ENCODE measurements around the gene CFD.
"Not testable (repeated sequence)": the region's sequence is repeated elsewhere in the genome, so short reads cannot be mapped to it uniquely, and the experiment has no call there.

Gene CFD

DNA sequence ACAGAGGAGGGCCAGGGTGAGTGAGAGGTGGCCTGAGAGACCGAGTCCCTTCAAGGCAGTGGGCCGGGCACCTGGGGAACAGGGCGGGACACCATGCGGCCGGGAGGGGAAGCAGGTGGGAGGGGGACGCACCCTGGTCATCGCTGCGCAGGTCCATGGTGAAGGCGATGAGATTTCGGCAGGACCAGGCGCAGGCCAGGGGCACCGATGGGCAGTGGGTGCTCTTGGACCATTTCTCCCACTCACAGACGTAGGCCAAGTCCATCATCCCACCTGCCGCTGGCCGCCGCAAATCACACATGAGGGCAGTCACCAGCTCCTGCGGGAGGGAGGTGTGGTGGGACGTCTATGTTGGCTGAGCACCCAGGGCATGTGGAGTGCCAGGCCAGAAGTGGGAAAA is 31.4 kb downstream of the CFD start:
- DNase-seq, result no peak

DNA sequence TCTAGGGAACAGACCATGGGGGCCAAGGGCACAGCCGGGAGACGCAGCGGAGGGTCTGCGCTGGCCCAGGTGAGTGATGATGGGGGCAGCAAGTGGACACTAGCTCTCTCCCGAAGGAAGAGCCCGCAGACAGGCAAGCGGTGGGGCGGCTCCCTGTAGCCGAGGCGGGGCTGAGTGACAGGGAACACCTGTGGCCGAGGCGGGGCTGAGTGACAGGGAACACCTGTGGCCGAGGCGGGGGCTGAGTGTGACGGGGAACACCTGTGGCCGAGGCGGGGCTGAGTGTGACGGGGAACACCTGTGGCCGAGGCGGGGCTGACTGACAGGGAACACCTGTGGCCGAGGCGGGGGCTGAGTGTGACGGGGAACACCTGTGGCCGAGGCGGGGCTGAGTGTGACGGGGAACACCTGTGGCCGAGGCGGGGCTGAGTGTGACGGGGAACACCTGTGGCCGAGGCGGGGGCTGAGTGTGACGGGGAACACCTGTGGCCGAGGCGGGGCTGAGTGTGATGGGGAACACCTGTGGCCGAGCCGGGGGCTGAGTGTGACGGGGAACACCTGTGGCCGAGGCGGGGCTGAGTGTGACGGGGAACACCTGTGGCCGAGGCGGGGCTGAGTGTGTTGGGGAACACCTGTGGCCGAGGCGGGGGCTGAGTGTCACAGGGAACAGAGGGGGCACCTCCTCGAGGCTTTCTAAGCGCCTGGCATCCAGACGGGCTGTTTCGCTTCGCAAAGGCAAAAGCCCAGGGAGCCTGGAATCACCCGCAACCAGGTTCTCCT is 32.1 kb downstream of the CFD start:
- DNase-seq, result not testable (repeated sequence)

DNA sequence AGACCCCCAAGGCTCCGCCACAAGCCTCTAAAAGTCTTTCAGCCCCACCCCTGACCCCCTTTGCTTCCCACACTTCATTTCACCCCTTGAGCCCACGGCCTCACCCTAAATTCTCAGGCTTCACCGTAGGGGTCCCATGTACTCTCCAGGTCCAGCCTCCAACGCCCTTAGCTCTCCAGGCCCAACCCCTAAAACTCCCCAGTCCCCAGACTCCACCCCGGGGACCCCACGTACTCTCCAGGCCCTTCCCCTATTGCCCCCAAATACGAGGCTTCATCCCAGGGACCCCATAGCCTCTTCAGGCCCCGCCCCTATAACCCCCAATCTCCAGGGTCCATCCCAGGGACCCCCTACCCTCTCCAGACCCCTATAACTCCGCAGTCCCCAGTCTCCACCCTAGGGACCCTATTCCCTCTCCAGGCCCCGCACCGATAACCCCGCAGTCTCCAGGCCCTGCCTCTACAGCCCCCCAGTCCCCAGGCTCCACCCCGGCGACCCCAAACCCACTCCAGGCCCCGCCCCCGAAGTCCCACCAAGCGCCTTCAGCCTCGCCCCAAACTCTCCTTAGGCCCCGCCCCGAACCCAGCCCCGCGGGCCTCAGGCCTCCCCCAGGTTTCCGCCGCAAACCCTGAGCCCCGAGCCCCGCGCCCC is 32.9 kb downstream of the CFD start:
- DNase-seq, result no peak

DNA sequence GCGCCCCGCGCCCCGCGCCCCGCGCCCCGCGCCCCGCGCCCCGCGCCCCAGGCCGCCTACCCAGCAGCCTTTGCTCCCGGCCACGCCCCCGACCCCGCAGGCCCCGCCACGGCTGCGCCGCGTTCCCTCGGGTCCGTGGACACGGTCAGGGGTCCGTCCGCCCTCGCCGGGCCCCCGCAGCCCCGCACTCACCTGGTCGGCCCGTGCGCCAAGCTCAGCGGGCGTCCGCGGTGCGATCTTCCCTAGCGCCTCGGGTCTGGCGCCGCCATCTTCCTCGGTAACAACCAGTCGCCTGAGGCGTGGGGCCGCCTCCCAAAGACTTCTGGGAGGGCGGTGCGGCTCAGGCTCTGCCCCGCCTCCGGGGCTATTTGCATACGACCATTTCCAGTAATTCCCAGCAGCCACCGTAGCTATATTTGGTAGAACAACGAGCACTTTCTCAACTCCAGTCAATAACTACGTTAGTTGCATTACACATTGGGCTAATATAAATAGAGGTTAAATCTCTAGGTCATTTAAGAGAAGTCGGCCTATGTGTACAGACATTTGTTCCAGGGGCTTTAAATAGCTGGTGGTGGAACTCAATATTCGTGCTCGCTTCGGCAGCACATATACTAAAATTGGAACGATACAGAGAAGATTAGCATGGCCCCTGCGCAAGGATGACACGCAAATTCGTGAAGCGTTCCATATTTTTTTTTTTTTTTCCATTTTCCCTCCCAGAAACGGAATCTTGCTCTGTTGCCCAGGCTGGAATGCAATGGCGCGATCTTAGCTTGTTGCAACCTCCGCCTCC is 33.6 kb downstream of the CFD start, which contains the start of the genes MED16 and RNU6-9:
Gene MED16, minus strand, starts transcription at position 294 of the 796 bp plus-strand sequence. CDS start 2,056 bp downstream, outside the sequence.
Gene RNU6-9, plus strand, starts transcription at position 591 of the 796 bp plus-strand sequence.
- peak; percentile 69 for DNase-seq

DNA sequence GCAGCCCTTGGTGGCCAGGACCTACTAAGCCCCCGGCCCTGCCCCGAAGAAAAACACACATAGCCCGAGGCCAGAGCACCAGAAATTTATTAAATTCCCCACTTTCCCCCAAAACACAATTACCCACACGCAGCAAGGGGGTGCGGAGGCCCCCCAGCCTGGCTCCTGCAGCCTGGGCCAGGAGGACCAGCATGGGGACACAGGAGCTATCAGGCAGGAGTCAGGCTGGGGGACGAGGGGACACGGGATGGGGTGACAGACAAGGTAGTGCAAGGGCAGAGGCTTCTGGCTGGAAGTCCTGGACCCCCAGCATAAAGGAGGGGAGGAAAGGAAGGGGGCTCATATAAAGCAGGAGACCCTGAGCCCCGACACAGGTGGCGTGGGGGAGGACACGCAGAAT is 37.0 kb downstream of the CFD start:
- DNase-seq, result no peak

DNA sequence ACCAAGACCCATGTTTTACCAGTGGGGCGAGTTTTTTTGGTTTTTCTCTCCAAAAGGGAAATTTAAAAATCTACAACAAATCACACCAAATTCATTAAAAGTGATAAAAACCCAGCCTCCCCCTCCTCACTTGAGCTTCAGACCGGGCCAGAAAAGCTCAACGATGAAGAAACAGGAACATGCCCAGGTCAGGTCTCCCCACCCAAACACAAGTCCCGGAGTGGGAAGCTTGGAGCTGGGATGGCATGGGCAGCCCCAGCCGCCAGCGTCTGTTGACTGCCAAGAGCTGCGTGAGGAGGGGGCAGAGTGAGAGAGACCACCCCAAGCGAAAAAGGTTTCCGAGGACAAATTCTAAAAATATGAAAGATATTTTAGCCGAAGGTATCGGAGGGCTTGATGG is 37.5 kb downstream of the CFD start:
- no peak for DNase-seq

DNA sequence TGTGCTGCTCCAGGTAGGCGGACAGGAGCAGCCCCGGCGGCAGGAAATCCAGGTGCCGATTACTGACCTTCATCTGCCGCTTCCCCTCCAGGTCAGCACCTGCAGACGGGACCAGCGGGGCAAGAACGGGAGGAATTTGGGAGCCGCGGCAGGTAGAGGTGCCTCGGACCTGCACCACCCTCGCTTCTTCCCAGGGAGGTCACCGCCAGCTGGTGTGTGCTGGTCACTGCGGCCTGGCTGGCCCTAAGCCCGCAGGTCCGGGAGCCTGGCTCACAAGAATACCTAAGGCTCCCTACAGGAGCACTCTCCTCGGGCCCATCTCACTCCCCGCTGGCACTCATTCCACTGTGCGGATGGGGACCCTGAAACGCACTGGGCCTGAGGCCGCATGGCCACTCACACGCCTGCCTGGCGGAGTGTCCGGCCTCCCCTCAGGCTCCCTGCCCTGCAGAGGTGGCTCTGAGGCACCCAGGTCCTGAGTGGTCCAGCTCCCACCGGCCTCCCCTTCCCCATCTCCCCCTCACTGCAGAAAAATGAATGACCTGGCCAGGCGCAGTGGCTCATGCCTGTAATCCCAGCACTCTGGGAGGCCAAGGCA is 38.1 kb downstream of the CFD start:
- no peak for DNase-seq

DNA sequence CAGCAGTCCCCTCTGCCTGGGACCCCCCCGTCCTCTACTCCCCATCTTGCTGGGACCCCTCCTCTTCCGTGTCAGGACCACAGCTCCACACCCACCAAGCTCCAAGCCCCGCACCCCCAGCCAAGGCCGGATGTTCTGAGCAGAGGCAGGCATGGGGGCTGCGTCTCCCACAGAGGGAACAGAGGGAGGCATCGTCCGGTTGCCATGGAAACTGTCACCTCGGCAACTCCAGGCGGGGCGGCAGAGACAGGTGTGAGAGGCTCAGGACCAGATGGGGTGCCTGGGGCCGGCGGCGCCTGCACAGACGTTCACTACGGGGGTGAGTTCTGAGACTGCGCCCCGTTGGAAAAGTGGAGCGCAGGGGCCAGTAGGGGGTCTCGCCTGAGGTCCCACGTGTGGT is 39.2 kb downstream of the CFD start:
- no peak for DNase-seq

DNA sequence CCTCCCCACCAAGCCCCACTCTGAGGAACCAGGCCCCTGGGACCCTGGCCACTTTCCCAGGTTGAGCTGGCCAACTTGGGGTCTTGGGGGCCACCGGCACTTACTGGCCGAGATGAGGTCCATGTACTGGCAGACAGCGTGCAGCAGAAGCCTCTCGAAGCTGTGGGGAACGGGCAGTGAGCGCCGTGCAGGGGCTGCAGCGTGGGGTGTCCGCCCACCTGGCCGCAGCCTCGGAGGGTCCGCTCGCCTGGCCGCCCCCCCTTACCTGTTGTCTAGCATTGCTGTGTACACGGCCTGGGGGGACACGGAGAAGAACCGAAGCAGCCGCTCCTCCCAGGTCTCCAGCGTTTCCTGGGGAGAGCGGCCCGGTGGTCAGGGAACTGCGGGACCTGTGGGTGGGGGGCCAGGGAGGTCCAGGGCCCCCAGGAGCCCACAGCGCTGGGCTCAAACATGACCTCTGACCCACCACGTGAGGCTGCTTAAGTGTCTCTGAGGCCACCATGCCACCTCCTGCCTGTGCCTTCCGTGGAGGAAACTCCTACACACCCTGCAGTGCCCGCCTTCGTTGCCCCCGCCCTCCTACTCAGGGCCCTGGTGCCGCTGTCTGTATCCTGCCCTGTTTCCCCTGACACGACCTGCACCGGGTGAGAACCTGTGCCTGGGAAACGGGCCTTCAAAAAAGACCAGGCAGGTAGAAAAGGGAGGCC is 40.0 kb downstream of the CFD start:
- no peak for DNase-seq

DNA sequence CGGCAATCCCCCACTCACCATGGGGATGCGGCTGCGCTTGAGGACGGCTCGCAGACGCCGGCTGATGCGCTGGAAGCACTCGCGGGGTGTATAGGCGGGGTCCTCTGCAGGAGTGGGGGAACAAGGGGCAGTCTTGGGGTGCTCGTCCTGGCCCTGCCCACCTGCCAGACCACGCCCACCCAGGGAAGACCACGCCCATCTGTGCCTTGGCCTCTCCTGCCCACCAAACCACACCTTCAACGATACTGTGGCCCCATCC is 40.5 kb downstream of the CFD start:
- no peak for DNase-seq

DNA sequence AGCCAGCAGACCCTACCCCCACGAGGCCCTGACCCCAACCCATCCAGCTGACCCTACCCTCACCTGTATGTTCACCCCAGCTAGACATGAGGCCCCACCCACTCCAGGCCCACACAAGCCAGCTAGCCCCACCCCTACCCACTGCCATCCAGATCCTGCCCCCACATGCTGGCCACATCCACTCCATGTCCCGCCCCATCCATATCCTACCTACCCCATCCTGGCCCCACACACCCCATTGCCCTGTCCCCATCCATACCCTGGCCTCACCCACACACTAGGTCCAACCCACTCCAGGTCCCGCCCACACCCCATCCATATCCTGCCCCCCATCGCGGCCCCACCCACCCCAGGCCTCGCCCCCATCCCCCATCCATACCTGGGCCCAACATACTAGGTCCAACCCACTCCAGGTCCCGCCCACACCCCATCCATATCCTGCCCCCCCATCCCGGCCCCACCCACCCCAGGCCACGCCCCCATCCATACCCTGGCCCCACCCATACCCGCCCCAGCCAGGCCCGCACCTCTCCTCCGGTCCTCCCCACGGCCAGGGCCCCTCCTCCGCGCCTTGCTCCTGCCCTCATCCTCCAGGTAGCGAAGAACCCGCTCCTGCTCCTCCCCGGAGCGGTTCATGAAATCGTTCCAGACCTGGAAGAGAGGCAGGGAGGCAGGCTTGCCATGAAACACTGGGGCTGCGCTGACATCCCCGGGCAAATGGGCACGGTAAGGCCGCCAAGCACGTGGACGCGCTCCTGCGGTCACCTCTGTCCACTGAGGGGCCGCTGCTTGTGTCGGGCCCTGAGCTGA is 41.0 kb downstream of the CFD start:
- DNase-seq, result no peak

DNA sequence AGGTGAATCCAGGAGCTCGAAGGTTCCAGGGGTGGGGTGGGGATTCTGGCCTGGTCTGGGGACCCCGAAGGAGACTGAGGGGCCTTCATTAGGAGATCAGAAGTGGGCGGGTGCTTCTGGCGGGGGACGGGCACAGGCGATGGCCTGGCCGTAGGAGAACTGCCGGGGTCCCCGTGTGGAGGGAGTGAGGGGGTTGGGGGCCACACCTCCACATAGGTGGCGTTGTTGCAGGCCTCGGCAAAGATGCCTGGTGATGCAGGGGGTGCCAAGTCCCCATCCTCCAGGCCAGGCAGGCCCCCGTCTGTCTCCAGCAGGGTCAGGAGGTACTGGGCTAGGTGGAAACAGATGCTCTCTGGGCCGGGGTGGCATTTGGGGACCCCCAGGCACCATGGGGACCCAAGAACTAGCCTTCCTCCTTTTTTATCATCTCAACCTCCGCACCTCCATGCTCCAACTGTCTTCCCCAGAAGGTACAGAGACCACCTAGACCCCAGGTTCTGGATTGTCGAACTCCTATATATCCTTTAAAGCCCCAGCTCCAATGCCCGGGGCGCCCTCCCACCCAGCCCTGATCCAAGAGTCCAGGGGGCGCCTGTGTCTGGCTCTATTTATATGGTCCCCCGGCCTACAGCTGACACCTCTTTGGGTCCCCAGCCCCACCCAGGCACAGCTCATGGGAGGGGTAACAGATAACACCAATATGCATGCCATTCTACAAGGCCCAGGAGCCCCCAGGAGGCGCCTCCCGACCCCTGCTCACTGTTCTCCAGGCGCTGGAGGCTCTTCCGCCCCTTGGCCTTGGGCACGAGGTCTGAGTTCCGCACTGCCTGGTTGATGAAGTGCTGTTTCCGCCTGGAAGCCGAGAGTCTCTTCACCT is 42.0 kb downstream of the CFD start:
- no peak for DNase-seq

DNA sequence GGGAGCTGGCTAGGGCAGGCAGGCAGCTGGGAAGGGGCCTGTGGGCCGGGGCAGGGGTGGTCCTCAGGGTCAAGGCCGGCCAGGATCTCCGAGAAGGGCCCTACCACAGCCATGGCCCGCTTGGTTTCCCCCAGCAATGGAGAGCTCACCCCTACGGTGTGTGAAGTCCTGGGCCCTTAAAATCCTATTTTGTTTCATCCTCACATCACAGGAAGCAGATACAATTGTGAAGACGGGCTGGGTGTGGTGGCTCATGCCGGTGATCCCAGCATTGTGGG is 42.6 kb downstream of the CFD start:
- DNase-seq, result no peak

DNA sequence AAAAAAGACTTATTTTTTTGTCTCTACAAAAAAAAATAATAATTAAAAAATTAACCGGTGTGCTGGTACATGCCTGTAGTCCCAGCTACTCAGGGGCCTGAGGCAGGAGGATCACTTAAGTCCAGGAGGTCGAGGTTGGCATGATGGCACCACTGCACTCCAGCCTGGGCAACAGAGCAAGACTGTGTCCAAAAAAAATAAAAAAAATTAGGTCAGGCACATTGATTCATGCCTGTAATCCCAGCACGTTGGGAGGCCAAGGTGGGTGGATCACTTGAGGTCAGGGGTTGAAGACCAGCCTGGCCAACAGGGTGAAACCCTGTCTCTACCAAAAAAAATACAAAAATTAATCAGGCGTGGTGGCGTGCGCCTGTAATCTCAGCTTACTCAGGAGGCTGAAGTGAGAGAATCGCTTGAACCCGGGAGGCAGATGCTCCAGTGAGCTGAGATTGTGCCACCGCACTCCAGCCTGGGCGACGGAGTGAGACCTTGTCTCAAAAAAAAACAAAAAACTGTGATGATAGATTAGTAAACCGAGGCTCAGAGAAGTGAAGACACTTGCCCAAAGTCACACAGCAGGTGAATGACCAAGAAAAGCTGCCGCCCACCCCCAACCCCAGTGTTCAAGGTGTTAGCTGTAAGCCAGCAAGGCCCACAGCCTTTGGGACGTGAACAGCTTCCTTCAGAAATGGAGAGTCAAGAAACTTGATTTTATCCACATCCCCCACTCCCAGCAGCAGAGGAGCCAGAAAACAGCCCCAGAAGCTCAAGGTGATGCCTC is 43.2 kb downstream of the CFD start:
- no peak for DNase-seq

DNA sequence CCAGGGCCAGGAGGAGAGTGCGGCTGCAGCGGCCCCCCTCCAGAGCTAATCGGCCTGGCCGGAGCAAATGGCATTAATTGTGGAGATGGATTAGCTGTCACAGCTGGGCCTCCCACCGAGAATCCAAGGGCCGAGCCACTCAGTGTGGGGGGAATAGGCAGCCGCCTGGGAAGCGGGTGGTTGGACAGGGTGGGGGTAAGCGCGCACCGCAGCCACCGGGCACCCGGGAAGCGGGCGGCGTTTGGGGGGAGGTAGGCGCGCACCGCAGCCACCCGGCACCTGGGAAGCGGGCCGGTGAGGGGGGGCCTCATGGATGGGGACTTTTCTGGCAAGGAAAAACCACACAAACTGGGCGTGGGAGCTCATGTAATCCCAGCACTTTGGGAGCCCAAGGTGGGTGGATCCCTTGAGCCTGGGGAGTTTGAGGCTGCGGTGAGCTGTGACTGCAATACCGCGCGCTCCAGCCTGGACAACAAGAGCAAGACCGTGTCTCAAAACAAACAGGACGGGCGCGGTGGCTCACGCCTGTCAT is 43.9 kb downstream of the CFD start:
- no peak for DNase-seq

DNA sequence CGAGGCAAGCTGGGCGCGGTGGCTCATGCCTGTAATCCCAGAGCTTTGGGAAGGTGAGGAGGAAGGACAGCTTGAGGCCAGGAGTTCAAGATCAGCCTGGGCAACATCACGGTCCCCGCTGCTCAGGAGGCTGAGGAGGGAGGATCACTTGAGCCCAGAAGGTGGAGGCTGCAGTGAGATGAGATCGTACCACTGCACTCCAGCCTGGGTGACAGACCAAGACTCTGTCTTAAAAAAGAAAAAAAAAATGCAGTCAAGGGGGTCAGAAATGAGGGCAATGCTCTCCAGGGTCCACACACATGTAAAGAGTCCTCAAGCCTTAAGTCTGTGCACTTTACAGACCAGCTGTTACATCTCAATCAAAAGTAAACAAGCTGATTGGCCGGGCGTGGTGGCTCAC is 45.1 kb downstream of the CFD start:
- DNase-seq, result no peak

DNA sequence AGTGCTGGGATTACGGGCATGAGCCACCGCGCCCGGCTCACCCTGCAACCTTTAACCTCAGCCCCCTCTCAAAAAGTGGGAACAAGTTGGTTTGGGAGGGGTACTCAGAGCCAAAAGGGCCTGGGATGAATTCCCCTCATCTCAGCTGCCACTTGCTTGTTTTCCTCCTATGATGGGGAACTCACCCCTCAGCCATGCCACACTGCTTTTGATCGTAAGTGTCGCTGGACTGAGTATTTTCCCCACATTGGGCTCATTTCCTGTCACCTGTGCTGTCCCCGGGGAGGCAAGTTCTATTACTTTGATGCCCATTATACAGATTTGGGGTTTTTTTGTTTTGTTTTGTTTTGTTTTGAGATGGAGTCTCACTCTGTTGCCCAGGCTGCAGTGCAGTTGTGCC is 47.0 kb downstream of the CFD start:
- no peak for DNase-seq

DNA sequence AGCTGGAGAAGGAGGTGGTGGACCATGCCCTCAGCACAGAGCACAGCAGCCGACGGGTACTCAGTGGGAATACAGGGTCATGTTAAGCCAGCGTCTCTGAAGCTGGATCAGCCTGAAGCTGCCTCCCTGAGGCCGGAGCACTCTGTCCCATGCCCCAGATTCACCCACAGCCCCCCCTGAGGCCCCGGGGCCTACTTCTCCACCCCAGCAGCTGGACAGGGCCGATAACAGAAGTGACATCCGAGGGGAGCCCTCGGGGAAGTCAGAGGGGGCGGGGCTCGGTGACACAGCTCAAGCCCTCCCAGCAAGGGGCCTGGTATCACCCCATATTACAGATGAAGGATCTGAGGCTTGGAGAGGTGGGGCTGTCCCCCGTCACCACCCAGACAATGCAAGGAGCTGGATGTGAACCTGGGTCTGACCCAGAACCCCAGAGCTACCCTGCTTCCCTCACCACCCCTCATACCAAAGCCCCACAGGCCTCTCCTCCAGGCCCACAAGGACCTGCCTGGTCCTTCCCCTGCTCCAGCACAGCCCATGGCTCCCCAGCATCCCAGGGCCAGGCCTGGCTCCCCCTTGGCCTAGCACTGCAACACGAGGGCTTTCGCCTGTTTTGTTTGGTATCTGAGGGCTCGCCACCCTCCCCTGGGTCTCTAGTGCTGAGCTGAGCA is 47.9 kb downstream of the CFD start:
- DNase-seq, result no peak

DNA sequence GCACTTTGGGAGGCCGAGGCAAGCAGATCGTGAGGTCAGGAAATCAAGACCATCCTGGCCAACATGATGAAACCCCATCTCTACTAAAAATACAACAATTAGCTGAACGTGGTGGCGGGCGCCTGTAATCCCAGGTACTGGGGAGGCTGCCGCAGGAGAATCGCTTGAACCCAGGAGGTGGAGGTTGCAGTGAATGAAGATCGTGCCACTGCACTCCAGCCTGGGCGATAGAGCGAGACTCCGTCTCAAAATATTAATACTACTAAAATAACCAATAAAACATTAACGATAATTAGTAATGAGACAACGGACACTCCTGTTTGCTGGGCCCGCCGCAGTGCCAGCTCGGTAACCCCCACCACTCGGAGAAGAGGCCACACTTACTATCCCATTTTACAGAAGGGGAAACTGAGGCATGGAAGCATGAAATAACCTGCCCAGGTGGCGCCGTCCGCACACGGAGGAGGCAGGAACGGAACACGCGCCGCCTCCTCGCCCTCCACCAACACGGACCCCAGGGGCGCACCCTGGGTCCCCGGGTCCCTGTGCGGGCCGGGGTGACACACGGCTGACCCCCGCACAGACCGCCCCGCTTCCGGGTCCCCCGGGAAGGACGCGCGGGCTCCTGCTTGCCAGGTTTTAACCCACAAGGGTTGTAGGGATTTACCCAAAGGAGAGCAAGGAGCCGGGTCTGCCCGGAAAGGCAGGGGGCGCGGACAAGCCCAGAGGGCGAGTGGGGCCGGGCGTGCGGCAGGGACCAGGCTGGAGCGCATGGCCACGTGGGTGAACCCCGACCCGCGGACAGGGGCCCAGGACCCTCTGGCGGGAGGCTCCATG is 52.0 kb downstream of the CFD start:
- DNase-seq, result no peak
